WTC11 (cell line): Measurements from ENCODE around the gene ANXA5. TPM values are rescaled to one million over a fixed set of nuclear protein-coding genes. Genes with fewer than 3 reads are reported as not detected.

Source experiments
- ATAC-seq: fragments of 200-7000 bp; cut with Tn5 transposase; 2 replicates; pipeline ENCODE4 v1.10.0; 2021; ENCODE audit warnings: mild to moderate bottlenecking, moderate library complexity
- CTCF ChIA-PET: fragments of 300-600 bp; sonication (Branson Sonifier 250); formaldehyde crosslinking; loops from one replicate; lab custom pipeline; 2021; ENCODE audit warnings: antibody characterized with exemption; lab: Charles Lee
- POLR2A ChIA-PET: fragments of 350-600 bp; sonication (Branson Sonifier 250); formaldehyde crosslinking; loops from one replicate; lab custom pipeline; 2021; ENCODE audit warnings: antibody characterized with exemption; lab: Charles Lee
- DNase-seq: peaks from one replicate; pipeline ENCODE4 v3.0.0; 2021; ENCODE audit warnings: low spot score
- H3K27ac Mint-ChIP-seq: 2 replicates; pipeline ENCODE4 v1.8.0; 2021; ENCODE audit warnings: mixed read lengths
- H3K27me3 Mint-ChIP-seq: 2 replicates; pipeline ENCODE4 v1.8.0; 2021; ENCODE audit warnings: low read depth, mild to moderate bottlenecking, moderate library complexity, mixed read lengths
- H3K36me3 Mint-ChIP-seq: 2 replicates; pipeline ENCODE4 v1.8.0; 2021; ENCODE audit warnings: mixed read lengths
- H3K4me1 Mint-ChIP-seq: 2 replicates; pipeline ENCODE4 v1.8.0; 2022; ENCODE audit warnings: mixed read lengths
- H3K4me3 Mint-ChIP-seq: 2 replicates; pipeline ENCODE4 v1.8.0; 2021; ENCODE audit warnings: mild to moderate bottlenecking, moderate library complexity, mixed read lengths
- H3K9me3 Mint-ChIP-seq: 2 replicates; pipeline ENCODE4 v1.8.0; 2021; ENCODE audit warnings: mixed read lengths
- ARID4B ChIP-seq: sonication (generic); formaldehyde crosslinking; IDR thresholded peaks from 2 replicates; pipeline ENCODE4 v1.8.0; 2023; ENCODE audit warnings: missing genetic modification reagents, mild to moderate bottlenecking, borderline replicate concordance
- CREM ChIP-seq: sonication (generic); formaldehyde crosslinking; IDR thresholded peaks from 2 replicates; pipeline ENCODE4 v1.8.1; 2022; ENCODE audit warnings: mild to moderate bottlenecking, missing genetic modification reagents, moderate library complexity
- ETV6 ChIP-seq: sonication (generic); formaldehyde crosslinking; IDR thresholded peaks from 2 replicates; pipeline ENCODE4 v1.8.1; 2022; ENCODE audit warnings: mild to moderate bottlenecking, missing genetic modification reagents
- GRHL2 ChIP-seq: fragments of 250-450 bp; sonication (Bioruptor Pico); IDR thresholded peaks from 2 replicates; pipeline ENCODE4 v1.8.0; 2022; ENCODE audit warnings: mild to moderate bottlenecking, moderate library complexity; ENCODE audit not compliant: insufficient replicate concordance, severe bottlenecking
- HMGXB4 ChIP-seq: sonication (generic); formaldehyde crosslinking; IDR thresholded peaks from 2 replicates; pipeline ENCODE4 v1.8.1; 2023; ENCODE audit warnings: mild to moderate bottlenecking, moderate library complexity, missing genetic modification reagents
- KAT7 ChIP-seq: sonication (generic); formaldehyde crosslinking; IDR thresholded peaks from 2 replicates; pipeline ENCODE4 v1.8.1; 2023; ENCODE audit warnings: missing genetic modification reagents, mild to moderate bottlenecking, borderline replicate concordance
- MLX ChIP-seq: sonication (generic); formaldehyde crosslinking; IDR thresholded peaks from 2 replicates; pipeline ENCODE4 v1.8.1; 2023; ENCODE audit warnings: mild to moderate bottlenecking, missing genetic modification reagents, moderate library complexity
- STAT6 ChIP-seq: sonication (generic); formaldehyde crosslinking; conservative IDR thresholded peaks from 2 replicates; pipeline ENCODE4 v1.8.1; 2023; ENCODE audit warnings: mild to moderate bottlenecking, low read depth, missing genetic modification reagents, moderate library complexity
- TEAD4 ChIP-seq: sonication (generic); formaldehyde crosslinking; IDR thresholded peaks from 2 replicates; pipeline ENCODE4 v1.8.0; 2022; ENCODE audit warnings: mild to moderate bottlenecking, missing genetic modification reagents
- ZNF121 ChIP-seq: sonication (generic); formaldehyde crosslinking; IDR thresholded peaks from 2 replicates; pipeline ENCODE4 v1.8.0; 2023; ENCODE audit warnings: missing genetic modification reagents
- ZNF423 ChIP-seq: fragments of 250-450 bp; sonication (Bioruptor Pico); IDR thresholded peaks from 2 replicates; pipeline ENCODE4 v2.1.2; 2022; ENCODE audit warnings: mild to moderate bottlenecking, moderate library complexity
- total RNA-seq: library from RNA; stranded (reverse); gene quantifications from 3 replicates; pipeline ENCODE4 v1.2.3, GENCODE V29; 2021
- TF ChIP-seq, protein P1 (sequence below): sonication (generic); formaldehyde crosslinking; IDR thresholded peaks from 2 replicates; pipeline ENCODE4 v1.8.1; 2023; ENCODE audit warnings: mild to moderate bottlenecking, missing genetic modification reagents
- TF ChIP-seq, protein P2 (sequence below): sonication (generic); formaldehyde crosslinking; IDR thresholded peaks from 2 replicates; pipeline ENCODE4 v1.8.1; 2022; ENCODE audit warnings: low read depth, mild to moderate bottlenecking, moderate library complexity, missing genetic modification reagents, borderline replicate concordance
- TF ChIP-seq, protein P3 (sequence below): fragments of 250-450 bp; sonication (Bioruptor Pico); conservative IDR thresholded peaks from 2 replicates; pipeline ENCODE4 v1.9.0; 2021; ENCODE audit warnings: mild to moderate bottlenecking

The ANXA5 gene
- total RNA-seq, 1 experiment from 2014 or later = 186 TPM

DNA sequence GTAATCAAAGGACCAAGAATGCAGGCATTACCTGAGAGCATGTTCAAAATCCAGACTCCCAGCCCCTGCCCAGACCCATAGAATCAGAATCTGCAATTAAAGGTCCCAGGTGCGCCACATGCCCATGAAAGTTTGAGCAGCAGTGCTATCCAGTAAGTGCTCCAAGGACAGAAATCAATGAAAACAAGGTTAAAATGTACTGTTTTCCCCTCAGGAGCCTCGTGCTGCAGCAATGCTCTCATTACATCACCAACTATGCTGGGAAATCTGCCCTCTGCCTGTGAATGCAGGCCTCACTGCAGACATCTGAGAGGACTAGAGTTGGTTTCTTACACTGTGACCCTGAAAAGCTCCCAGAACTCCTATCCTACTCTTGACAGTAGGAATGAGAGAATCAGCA lies 21.1 kb downstream of the ANXA5 start (continued):
- TF ChIP-seq STAT6 (CRISPR knock-in tag) (no peak), ARID4B (CRISPR knock-in tag) (no peak)

- DNase-seq = no peak
- Mint-ChIP-seq H3K4me1 (peaks cover 11% of the 10 kb centered on the region), H3K36me3 (peaks cover 59% of the 10 kb centered on the region), H3K9me3 (no peaks in the 10 kb centered on the region), H3K4me3 (no peak overlapping the region), H3K27me3 (no peaks in the 10 kb centered on the region), H3K27ac (no peak overlapping the region)
- POLR2A ChIA-PET = no interaction called here
- no peak for ATAC-seq
- CTCF ChIA-PET = no interaction called here
- TF ChIP-seq ZNF121 (CRISPR knock-in tag) = no peak
- TF ChIP-seq, protein P1, sequence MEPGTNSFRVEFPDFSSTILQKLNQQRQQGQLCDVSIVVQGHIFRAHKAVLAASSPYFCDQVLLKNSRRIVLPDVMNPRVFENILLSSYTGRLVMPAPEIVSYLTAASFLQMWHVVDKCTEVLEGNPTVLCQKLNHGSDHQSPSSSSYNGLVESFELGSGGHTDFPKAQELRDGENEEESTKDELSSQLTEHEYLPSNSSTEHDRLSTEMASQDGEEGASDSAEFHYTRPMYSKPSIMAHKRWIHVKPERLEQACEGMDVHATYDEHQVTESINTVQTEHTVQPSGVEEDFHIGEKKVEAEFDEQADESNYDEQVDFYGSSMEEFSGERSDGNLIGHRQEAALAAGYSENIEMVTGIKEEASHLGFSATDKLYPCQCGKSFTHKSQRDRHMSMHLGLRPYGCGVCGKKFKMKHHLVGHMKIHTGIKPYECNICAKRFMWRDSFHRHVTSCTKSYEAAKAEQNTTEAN (CRISPR knock-in tag) = no peak
- TF ChIP-seq CREM (CRISPR knock-in tag) = no peak
- TF ChIP-seq, protein P2, sequence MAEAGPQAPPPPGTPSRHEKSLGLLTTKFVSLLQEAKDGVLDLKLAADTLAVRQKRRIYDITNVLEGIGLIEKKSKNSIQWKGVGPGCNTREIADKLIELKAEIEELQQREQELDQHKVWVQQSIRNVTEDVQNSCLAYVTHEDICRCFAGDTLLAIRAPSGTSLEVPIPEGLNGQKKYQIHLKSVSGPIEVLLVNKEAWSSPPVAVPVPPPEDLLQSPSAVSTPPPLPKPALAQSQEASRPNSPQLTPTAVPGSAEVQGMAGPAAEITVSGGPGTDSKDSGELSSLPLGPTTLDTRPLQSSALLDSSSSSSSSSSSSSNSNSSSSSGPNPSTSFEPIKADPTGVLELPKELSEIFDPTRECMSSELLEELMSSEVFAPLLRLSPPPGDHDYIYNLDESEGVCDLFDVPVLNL (CRISPR knock-in tag) = no peak
- no peak for TF ChIP-seq ZNF423
- TF ChIP-seq MLX (CRISPR knock-in tag) = no peak
- TF ChIP-seq TEAD4 (CRISPR knock-in tag) = no peak
- TF ChIP-seq, protein P3, sequence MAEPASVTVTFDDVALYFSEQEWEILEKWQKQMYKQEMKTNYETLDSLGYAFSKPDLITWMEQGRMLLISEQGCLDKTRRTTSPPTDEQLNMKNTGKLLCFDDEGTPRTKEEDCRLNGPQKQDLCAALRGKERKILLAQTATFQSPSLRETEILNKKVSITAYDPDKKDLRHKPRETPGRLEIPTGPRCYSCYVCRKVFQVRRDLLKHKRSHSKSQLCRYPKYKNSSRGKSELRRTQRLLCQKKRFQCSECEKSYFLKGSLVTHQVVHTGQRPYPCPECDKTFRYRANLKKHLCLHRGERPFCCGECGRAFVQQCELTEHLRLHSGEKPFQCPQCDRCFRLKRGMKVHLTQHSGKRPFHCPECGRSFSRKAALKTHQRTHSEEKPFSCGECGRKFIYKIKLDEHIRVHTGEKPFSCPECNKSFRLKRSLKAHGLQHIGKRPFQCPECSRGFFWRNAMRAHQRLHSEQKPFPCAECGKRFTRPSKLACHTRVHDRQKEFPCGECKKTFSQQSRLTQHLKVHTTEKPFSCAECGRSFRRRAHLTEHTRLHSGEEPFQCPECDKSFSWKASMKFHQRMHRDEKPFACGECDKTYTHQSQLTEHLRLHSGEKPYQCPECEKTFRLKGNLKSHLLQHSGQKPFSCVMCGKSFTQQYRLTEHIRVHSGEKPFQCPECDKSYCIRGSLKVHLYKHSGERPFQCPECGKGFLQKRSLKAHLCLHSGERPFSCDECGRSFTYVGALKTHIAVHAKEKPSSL (CRISPR knock-in tag) = no peak
- no peak for TF ChIP-seq ETV6
- TF ChIP-seq ARID4B (CRISPR knock-in tag) = no peak
- TF ChIP-seq KAT7 (CRISPR knock-in tag) = no peak
- TF ChIP-seq HMGXB4 = no peak
- no peak for TF ChIP-seq GRHL2 (CRISPR knock-in tag)
These were observed 22.1 kb downstream of the ANXA5 start for GRCh38 chr4:121674696-121675095.
